Activated T-cell treated with anti-CD3 and anti-CD28 coated beads, Interleukin-2, amount 50 U/mL, for 4 hours (primary cell): ENCODE data around the gene NCBP3. TPM values are rescaled to one million over a fixed set of nuclear protein-coding genes. Genes with fewer than 3 reads are reported as not detected.
"Not testable (repeated sequence)": the region's sequence is repeated elsewhere in the genome, so short reads cannot be mapped to it uniquely, and the experiment has no call there.

Experiments used
- ATAC-seq, 2 donors: fragments of 200-7000 bp; cut with Tn5 transposase; one replicate each; pipeline ENCODE4 v1.10.0; 2021
- DNase-seq: peaks from one replicate; pipeline ENCODE4 v3.0.0-alpha.2; 2020
- H3K27me3 Mint-ChIP-seq: one replicate; pipeline ENCODE4 v1.8.0; 2021; ENCODE audit warnings: low read depth, mixed read lengths
- H3K36me3 Mint-ChIP-seq: one replicate; pipeline ENCODE4 v1.8.0; 2022; ENCODE audit warnings: mixed read lengths; ENCODE audit not compliant: insufficient read depth
- H3K4me1 Mint-ChIP-seq: one replicate; pipeline ENCODE4 v1.8.0; 2021; ENCODE audit warnings: low read depth, mixed read lengths
- H3K4me3 Mint-ChIP-seq: one replicate; pipeline ENCODE4 v1.8.0; 2021; ENCODE audit warnings: mild to moderate bottlenecking, moderate library complexity, mixed read lengths
- H3K9me3 Mint-ChIP-seq: one replicate; pipeline ENCODE4 v1.8.0; 2021; ENCODE audit warnings: mixed read lengths
- total RNA-seq, 3 donors: library from RNA; stranded (reverse); gene quantifications; one replicate each; pipeline ENCODE4 v1.2.1, GENCODE V29; 2021

NCBP3 gene
- total RNA-seq, 3 donors from 2014 or later: 33.2 to 39.1 (median 36.4) TPM

GRCh38 chr17:3848229-3848835 is 2.3 kb upstream of the NCBP3 start:
- Mint-ChIP-seq H3K4me3 (no peak overlapping the region), H3K27me3 (no peaks in the 10 kb centered on the region), H3K4me1 (peaks cover 21% of the 10 kb centered on the region), H3K36me3 (peaks cover 7% of the 10 kb centered on the region), H3K9me3 (no peaks in the 10 kb centered on the region)
- DNase-seq: no peak
- no peak for ATAC-seq

DNA sequence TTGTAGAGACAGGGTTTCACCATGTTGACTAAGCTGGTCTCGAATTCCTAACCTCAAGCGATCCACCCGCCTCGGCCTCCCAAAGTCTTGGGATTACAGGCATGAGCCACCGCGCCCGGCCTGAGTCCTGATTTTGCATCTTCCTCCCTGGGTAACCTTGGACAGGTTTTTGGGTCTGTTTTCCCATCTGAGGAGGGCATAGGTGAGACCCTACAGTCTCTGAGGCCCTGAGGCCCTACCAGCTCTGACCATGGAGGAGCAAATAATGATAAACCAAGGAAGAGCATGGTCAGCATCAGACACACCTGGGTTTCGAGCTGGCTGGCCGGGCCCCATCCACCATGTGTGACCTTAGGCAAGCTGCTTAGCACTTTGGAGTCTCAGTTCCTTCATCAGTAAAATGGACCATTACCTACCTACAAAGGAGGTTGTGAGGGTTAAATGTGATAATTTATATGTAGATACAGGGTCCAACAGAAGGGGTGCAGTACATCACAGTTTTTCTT is 1.2 kb upstream of the NCBP3 start:
- Mint-ChIP-seq H3K36me3 (peaks cover 7% of the 10 kb centered on the region), H3K4me1 (peaks cover 22% of the 10 kb centered on the region), H3K4me3 (peak overlapping the region; percentile 45), H3K27me3 (no peaks in the 10 kb centered on the region), H3K9me3 (no peaks in the 10 kb centered on the region)
- DNase-seq (no peak), ATAC-seq (no peak)

- H3K27me3 Mint-ChIP-seq: no peaks in the 10 kb centered on the region
- ATAC-seq: no peak
- no peaks in the 10 kb centered on the region for H3K9me3 Mint-ChIP-seq
- H3K4me3 Mint-ChIP-seq: peak overlapping the region; percentile 95
- no peak for DNase-seq
- H3K4me1 Mint-ChIP-seq: peaks cover 22% of the 10 kb centered on the region
- H3K36me3 Mint-ChIP-seq: peaks cover 7% of the 10 kb centered on the region
These were observed 555 bp upstream of the NCBP3 start for GRCh38 chr17:3846437-3847164.

DNA sequence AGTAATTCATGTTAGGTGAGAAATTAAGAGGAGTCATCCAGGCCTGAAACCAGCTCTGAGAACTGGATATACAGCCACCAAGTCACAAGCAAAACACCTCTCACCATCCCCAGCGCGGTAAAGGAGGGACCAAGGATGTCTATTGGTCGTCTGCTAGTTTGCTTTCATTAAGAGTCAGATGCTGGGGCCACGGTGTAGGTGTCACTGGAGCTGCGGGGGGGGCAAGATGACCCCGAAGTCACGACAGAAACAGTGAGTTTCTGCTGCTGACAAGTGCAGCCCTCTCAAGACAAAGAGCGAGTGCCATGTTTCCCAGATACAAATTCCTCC is 790 bp downstream of the NCBP3 start:
- Mint-ChIP-seq H3K9me3 (no peaks in the 10 kb centered on the region), H3K4me3 (peak overlapping the region; percentile 95), H3K36me3 (peaks cover 7% of the 10 kb centered on the region), H3K4me1 (peaks cover 22% of the 10 kb centered on the region), H3K27me3 (no peaks in the 10 kb centered on the region)
- peak; percentile 47 to 49 for ATAC-seq
- DNase-seq: peak; percentile 18

DNA sequence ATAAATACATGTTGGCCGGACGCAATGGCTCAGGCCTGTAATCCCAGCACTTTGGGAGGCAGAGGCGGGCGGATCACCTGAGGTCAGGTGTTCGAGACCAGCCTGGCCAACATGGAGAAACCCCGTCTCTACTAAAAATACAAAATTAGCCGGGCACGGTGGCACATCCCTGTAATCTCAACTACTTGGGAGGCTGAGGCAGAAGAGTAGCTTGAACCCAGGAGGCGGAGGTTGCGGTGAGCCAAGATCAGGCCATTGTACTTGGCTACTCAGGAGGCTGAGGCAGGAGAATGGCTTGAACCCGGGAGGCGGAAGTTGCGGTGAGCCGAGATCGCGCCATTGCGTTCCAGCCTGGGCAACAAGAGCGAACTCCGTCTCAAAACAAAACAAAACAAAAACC is 1.5 kb downstream of the NCBP3 start:
- not testable (repeated sequence) for H3K9me3 Mint-ChIP-seq, ATAC-seq, DNase-seq, H3K27me3 Mint-ChIP-seq
- peaks cover 27% of the 10 kb centered on the region for H3K4me1 Mint-ChIP-seq
- H3K36me3 Mint-ChIP-seq: peaks cover 11% of the 10 kb centered on the region
- H3K4me3 Mint-ChIP-seq: peak overlapping the region; percentile 95

- peak; percentile 37 for DNase-seq
- H3K36me3 Mint-ChIP-seq: peaks cover 11% of the 10 kb centered on the region
- peaks cover 28% of the 10 kb centered on the region for H3K4me1 Mint-ChIP-seq
- H3K4me3 Mint-ChIP-seq: peak overlapping the region; percentile 95
- no peaks in the 10 kb centered on the region for H3K27me3 Mint-ChIP-seq
- ATAC-seq: no peak
- H3K9me3 Mint-ChIP-seq: no peaks in the 10 kb centered on the region
These were observed 2.0 kb downstream of the NCBP3 start for GRCh38 chr17:3843935-3844516.

DNA sequence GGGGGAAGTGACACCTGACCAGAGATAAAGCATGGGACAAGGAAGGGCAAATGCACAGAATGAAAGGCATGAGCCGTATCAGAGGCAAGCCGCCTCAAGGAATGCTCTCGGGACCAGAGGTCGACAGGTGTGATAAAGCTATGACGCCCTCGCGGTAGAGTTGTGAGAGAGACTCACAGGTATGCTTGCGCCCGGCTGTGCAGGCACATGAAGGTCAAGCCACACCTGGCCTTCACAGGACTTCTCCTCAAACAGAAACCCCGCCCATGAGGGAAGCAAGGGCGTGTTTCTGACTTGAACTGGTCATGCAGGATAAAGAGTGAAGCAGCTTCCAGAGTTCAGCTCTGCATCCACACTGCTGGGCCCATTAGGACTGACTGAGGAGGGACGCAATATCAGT is 7.8 kb downstream of the NCBP3 start:
- Mint-ChIP-seq H3K4me1 (peaks cover 15% of the 10 kb centered on the region), H3K27me3 (no peaks in the 10 kb centered on the region), H3K36me3 (peaks cover 32% of the 10 kb centered on the region), H3K4me3 (no peak overlapping the region), H3K9me3 (no peaks in the 10 kb centered on the region)
- no peak for ATAC-seq
- no peak for DNase-seq

DNA sequence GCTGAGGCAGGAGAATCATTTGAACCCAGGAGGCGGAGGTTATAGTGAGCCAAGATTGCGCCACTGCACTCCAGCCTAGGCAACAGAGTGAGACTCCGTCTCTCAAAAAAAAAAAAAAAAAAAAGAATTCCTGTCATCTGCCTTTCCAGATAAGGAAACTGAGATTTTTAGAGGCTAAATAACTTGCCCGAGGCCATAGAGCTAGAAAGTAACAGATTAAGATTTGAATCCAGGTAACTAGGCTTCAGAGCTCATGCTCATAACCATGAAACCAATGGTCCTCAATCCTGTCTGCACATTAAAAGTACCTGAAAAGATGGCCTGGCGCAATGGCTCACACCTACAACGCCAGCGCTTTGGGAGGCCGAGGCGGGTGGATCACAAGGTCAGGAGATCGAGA is 9.5 kb downstream of the NCBP3 start:
- DNase-seq (no peak), ATAC-seq (no peak)
- H3K9me3 Mint-ChIP-seq: no peaks in the 10 kb centered on the region
- no peak overlapping the region for H3K4me3 Mint-ChIP-seq
- peaks cover 15% of the 10 kb centered on the region for H3K4me1 Mint-ChIP-seq
- peaks cover 35% of the 10 kb centered on the region for H3K36me3 Mint-ChIP-seq
- H3K27me3 Mint-ChIP-seq: no peaks in the 10 kb centered on the region

DNA sequence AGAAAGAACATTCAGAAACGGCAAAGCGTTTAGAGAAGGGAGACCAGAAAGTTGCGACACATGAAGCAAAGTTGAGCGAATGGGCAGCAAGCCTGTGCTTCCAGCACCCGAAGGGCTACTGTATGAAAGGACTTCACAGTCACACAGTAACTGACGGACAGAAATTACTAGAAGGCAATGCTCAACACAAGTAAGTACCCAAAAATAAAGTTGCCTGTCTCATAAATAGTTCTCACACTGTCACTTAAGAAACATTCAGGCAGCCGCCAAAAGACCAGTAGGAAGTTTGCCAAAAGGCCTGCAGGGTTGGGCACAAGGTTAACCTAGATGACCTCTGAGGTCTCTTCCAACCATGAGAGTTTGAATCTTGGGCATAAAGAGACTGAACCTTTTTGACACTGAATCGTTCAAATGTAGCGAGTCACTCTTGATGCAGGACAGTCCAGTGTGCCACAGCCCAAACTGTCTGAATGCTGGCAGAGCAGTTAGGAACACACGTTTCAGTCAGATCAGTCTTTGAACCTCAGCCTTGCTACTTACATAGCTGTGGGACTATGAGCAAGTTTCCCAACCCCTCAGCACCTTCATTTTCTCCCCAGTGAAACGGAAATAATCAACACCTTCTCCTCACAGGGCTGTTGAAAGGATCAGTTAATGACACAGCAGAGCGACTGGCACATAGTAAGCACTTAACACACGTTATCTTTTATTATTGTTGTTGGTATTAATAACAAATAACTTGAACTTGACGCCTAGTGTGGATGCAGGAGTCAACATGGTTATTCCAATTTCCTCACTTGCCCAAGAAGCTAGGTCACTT is 10.4 kb downstream of the NCBP3 start:
- H3K36me3 Mint-ChIP-seq: peaks cover 36% of the 10 kb centered on the region
- DNase-seq (no peak), ATAC-seq (no peak)
- H3K4me1 Mint-ChIP-seq: peaks cover 15% of the 10 kb centered on the region
- no peaks in the 10 kb centered on the region for H3K27me3 Mint-ChIP-seq
- no peaks in the 10 kb centered on the region for H3K9me3 Mint-ChIP-seq
- no peak overlapping the region for H3K4me3 Mint-ChIP-seq

DNA sequence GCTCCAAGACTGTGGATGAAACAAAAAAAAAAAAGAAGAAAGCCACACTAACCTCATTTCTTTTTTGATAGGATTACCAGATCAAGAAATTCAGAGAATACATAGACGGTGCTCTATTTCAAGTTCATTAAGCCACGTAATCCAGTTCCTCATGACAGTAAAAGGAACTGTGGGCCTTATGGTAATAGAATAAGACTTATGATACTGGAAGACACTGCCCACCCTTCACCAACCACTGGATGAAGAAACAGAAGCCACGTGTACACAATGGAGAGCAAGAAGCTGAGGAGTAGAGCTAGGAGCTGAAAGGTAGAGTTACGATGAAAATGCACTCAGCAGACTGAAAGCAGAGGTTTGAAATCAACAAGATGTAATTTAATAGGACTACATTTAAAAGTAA is 11.2 kb downstream of the NCBP3 start:
- H3K4me3 Mint-ChIP-seq: no peak overlapping the region
- H3K9me3 Mint-ChIP-seq: no peaks in the 10 kb centered on the region
- H3K27me3 Mint-ChIP-seq: no peaks in the 10 kb centered on the region
- ATAC-seq (no peak), DNase-seq (no peak)
- H3K4me1 Mint-ChIP-seq: peaks cover 12% of the 10 kb centered on the region
- H3K36me3 Mint-ChIP-seq: peaks cover 34% of the 10 kb centered on the region

DNA sequence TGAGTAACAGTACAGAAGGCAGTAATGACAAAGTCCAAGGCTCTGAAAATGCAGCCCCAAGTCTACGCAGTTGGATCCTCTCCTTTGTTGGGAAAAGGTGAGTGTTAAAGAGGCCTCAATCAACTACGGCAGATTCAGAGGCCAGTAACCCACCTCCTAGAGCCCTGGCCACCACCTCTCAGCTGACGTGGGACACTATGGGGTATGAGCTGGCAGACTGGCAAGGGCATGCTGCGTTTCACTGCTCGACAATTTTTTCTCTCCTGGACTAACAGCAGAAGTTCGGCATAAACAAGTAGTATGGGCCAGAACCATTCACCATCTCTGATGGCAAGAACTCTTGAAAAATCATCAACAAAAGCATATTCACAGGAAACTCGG is 17.2 kb downstream of the NCBP3 start:
- no peak for ATAC-seq
- no peak for DNase-seq
- Mint-ChIP-seq H3K27me3 (no peaks in the 10 kb centered on the region), H3K9me3 (no peaks in the 10 kb centered on the region), H3K4me3 (no peak overlapping the region), H3K4me1 (peaks cover 3% of the 10 kb centered on the region), H3K36me3 (peaks cover 43% of the 10 kb centered on the region)

DNA sequence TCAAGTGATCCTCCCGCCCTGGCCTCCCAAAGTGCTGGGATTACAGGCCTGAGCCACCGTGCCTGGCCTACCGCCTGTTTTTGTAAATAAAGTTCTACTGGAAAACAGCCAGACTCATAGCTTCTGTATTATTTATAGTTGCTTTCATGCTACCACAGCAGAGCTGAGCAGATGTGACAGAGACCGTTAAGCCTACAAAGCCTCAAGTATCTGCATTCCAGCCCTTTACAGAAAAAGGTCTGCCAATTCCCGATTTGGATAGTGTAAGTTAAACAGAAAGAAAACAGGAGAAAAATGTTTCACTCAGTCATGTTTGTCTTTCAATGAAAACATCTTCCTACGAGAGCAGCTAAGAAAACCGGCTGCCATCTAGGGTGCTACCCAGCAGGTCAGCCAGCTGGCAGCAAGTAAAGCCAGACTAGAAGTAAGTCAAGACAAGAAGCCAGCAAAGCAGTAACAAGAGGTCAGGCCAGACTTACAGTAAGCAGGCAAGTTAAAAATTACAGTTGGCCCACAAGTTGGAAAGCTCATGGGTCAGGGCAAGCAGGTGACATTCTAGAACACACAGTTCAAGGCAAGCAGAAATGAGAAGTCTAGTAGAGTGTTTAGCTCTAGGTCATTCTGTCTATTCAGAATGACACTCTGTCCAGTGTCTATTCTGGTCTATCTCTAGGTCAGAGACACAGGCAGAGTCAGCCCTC is 17.7 kb downstream of the NCBP3 start:
- no peak overlapping the region for H3K4me3 Mint-ChIP-seq
- DNase-seq (no peak), ATAC-seq (no peak)
- H3K9me3 Mint-ChIP-seq: no peaks in the 10 kb centered on the region
- peaks cover 2% of the 10 kb centered on the region for H3K4me1 Mint-ChIP-seq
- peaks cover 41% of the 10 kb centered on the region for H3K36me3 Mint-ChIP-seq
- no peaks in the 10 kb centered on the region for H3K27me3 Mint-ChIP-seq

DNA sequence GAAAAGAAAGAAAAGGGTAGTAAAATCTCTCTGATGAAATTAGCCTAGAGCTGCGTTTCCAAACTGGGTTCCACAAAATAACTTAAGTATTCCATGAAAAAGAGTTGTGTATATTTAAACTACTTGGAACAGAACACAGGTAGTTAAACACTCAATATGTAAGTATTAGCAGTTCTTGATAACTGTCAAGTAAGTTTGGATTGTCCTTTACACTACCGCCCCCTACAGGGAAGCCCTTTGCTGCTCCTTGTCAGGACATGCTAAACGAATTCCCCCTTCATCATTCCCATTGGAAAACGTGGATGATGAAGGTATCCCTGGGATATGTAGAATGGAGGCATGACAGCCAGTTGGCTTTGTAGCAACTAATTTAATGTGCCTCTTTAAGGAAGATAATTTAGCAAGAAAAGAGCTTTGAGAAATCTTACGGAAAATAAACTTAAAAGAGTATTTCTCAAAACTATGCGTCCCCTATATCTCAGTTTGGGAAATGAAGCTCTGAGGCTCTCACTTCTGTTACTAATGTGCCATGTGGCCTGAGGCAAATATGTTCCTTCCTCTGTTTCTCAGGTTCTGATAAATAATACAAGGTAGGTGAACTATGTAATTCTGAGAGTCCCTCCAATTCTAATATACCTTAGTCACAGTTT is 18.8 kb downstream of the NCBP3 start:
- H3K4me1 Mint-ChIP-seq: peaks cover 2% of the 10 kb centered on the region
- H3K4me3 Mint-ChIP-seq: no peak overlapping the region
- no peaks in the 10 kb centered on the region for H3K27me3 Mint-ChIP-seq
- ATAC-seq (peak; percentile 53 to 58), DNase-seq (peak; percentile 73)
- H3K36me3 Mint-ChIP-seq: peaks cover 38% of the 10 kb centered on the region
- no peaks in the 10 kb centered on the region for H3K9me3 Mint-ChIP-seq
